Activated gamma-delta T cell treated with anti-CD3 and anti-CD28 coated beads, Interleukin-2, amount 50 U/mL, for 16 hours (primary cell): ENCODE data around the gene NOSTRIN.
"Not testable (repeated sequence)": the region's sequence is repeated elsewhere in the genome, so short reads cannot be mapped to it uniquely, and the experiment has no call there.

ENCODE experiments used
- DNase-seq: peaks from one replicate; pipeline ENCODE4 v3.0.0-alpha.2; 2020; ENCODE audit warnings: low read depth

Gene NOSTRIN

GRCh38 chr2:168801961-168802858, at the start of gene NOSTRIN:
NOSTRIN (plus strand) TSS chr2:168802637; CDS start chr2:168802647, 10 bp downstream.
- no peak for DNase-seq

DNA sequence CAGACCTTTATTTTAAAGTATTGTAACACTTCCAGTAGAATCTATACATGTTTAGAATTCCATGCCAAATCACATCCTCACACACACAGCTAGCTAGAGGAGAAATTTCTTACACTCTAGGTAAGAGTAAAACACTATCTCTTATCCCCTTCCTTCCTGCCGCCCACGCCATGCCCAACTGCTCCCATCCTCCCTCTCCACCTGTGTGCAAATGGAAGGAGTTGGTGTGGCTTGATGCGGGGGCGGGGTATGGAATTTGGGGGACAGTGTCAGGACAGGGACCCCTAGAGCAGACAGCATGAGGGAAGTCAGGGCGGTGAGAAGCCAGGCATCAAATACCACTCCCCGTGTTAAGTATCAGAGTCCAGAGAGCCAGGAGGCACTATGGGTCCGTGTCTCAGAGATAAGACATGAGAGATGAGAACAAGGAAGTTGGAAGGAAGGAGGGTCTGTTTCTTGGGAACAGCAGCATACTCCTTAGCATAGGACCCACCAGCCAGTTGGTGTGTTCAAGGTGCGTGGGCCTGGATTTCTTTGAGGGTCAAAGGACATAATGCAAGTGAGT, 48.6 kb upstream of the NOSTRIN start:
- no peak for DNase-seq

GRCh38 chr2:168757223-168757622, 45.2 kb upstream of the NOSTRIN start:
- no peak for DNase-seq

DNA sequence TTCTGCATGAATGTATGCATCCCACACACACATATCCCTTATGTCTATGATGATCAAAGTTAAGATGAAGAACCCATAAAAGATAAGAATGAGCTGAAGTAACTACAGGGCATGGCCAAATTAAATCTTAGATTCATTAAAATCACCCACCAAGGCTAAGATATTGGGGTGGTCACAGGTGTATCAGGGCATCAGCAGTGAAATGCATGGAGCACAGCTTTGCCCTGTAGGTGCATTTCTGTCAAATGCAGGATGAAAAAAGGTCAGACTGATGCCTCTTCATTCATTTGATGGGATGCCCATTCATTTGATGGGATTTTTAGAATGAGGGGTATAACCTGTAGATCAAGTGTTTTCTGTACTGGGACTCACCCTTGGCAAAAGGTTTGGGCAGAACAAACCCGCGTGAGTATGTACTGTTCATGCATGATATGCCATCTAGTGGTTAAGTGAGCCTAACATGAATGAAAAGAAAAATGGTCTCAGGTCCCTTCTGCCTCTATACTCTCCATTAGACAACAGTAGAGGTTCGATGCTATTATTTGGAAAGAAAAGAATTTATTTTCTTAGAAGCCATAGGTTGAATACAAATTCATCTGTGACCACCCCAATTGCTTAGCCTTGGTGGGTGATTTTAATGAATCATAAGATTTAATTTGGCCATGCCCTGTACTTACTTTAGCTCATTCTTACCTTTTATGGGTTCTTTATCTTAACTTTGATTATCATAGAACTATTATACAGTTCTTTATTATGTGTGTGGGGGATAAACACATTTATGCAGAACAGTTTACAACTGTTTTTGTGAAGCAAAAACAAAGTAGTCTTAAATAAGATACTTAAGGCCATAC, 43.2 kb upstream of the NOSTRIN start:
- DNase-seq, result no peak

- DNase-seq, result no peak
Observed at GRCh38 chr2:168765401-168765800, 37.0 kb upstream of the NOSTRIN start.

DNA sequence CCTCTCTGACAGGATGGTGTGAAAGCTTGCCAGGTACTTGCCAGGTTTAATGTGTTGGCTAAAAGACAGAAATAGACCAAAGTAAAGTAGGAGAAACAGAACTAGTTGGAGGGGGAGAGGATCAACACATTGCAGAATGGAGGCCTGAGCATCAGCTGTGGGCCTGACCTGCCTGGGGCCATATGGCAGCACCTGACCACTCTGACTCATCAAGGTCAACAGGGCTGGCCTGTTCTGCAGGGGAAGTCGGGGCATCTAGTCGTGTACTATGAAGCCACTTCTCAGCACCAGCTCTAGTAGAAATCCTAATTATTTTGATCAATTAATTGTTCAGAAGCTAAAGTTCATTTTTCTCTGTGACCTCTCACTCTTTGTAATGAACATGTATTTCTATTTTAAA, 35.8 kb upstream of the NOSTRIN start:
- DNase-seq, result no peak

GRCh38 chr2:168767258-168767657, 35.2 kb upstream of the NOSTRIN start:
- DNase-seq, result no peak

- DNase-seq, result not testable (repeated sequence)
Observed at GRCh38 chr2:168768357-168768756, 34.1 kb upstream of the NOSTRIN start.

- no peak for DNase-seq
Observed at GRCh38 chr2:168770796-168771195, 31.6 kb upstream of the NOSTRIN start.

DNA sequence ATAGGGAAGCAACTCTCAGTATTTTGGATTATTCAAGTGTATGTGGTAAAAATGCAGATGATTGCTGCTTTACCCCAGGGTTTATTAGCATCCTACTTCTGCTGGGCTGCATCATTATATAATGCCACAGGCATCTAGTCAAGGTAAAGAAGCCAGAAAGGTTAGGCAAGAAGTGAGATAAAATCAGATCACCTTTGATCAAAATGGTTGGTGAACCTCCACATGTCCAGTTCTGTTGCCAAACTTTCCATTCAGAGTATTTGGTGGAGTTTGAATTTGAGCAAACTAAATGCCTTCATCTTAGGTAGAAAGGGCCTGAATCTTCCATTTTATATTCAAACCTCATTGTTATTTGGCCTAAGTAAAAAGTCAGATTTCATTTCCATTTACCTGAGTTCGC, 29.7 kb upstream of the NOSTRIN start:
- DNase-seq, result no peak

- DNase-seq, result no peak
Observed at GRCh38 chr2:168773128-168773527, 29.3 kb upstream of the NOSTRIN start.

GRCh38 chr2:168773719-168774521, 28.5 kb upstream of the NOSTRIN start:
- no peak for DNase-seq

- no peak for DNase-seq
Observed at GRCh38 chr2:168775837-168776236, 26.6 kb upstream of the NOSTRIN start.

- DNase-seq, result no peak
Observed at GRCh38 chr2:168780669-168781071, 21.8 kb upstream of the NOSTRIN start.

- no peak for DNase-seq
Observed at GRCh38 chr2:168781191-168781817, 21.1 kb upstream of the NOSTRIN start.

DNA sequence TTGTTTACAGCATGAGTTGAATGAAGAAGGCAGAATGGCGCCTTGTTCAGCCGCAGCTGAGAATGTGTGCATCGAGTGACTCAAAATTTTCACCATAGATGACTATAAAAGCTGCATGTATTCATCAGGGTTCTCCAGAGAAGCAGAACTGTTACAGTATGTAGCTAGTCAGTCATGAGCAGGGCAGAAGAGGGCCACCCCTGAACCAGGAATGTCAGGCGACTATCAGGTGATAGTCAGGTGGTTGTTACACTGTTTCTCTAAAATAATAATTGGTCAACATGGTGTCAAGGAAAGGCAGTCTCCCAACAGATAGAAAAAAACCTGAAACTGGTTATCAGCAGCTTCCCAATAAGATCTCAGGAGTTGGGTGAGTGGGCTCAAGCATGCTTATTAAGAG, 20.2 kb upstream of the NOSTRIN start:
- no peak for DNase-seq

- no peak for DNase-seq
Observed at GRCh38 chr2:168784993-168785392, 17.4 kb upstream of the NOSTRIN start.

- no peak for DNase-seq
Observed at GRCh38 chr2:168787098-168787781, 15.2 kb upstream of the NOSTRIN start.

DNA sequence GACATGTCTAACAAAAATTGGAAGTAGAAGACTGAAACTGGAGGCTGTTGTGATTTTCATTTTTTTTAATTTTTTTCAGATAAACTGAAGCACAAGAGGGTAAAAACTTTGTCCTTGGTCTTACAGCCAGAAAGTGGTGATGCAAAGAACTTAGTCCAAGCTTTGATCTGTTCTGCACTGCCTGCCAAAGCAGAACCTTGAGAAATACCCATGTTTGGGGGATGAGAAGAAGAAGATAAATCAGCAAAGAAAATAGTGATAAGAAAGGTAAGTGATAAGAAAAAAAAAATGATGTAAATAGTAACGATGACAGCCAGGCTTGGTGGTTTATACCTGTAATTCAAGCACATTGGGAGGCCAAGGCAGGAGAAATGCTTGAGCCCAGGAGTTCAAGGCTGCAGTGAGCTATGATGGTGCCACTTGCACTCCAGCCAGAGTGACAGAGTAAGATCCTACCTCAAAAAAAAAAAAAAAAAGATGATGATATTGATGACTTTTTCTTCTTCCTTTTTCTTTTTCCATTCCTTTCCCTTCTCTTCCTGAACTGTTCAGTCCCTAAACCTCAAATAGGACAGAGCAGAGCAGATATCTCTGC, 14.6 kb upstream of the NOSTRIN start:
- DNase-seq, result no peak

- DNase-seq, result no peak
Observed at GRCh38 chr2:168789776-168790175, 12.7 kb upstream of the NOSTRIN start.
